Astrocyte of the spinal cord (primary cell): ENCODE data around the gene PLD6.

Experiments used
- DNase-seq: peaks from one replicate; pipeline ENCODE4 v3.0.0; 2011; ENCODE audit warnings: low read depth, low spot score
- H3K4me3 ChIP-seq: 2 replicates; pipeline ENCODE4 v1.5.1; 2011; ENCODE audit warnings: low read depth, mild to moderate bottlenecking, low read length, moderate library complexity
- CTCF ChIP-seq: IDR thresholded peaks from 2 replicates; pipeline ENCODE4 v1.5.1; 2012; ENCODE audit warnings: low read depth, mild to moderate bottlenecking, low read length, inconsistent platforms
- in situ Hi-C: cut with HindIII; loops from 2 replicates; pipeline ENCODE4 v1.10.0; 2017; ENCODE audit warnings: low sequenced_read_pairs

Gene PLD6

GRCh38 chr17:17167986-17168385, 38.1 kb downstream of the PLD6 start:
- TF ChIP-seq CTCF = no peak
- no peak overlapping the region for H3K4me3 ChIP-seq
- in situ Hi-C loops = no loop called here
- no peak for DNase-seq

GRCh38 chr17:17167356-17167755, 38.8 kb downstream of the PLD6 start:
- H3K4me3 ChIP-seq = no peak overlapping the region
- no peak for DNase-seq
- in situ Hi-C loops = no loop called here
- TF ChIP-seq CTCF = no peak

DNA sequence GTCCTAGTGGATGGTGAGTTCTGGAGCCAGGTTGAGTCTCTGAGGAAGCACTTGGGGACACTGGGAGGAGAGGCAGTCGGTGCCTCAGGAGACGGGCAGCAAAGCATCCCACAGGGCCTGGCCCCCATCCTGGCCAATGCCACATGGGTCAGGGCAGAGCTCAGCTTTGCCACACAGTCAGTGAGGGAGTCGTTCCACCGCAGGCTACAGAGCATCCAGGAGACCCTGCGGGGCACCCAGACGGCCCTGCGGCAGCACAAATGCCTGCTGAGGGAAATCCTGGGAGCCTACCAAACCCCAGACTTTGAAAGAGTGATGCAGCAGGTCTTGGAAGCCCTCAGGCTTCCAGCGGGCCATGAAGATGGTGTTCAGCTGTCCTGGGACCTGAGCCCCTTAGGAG, 39.7 kb downstream of the PLD6 start:
- TF ChIP-seq CTCF = no peak
- no peak overlapping the region for H3K4me3 ChIP-seq
- in situ Hi-C loops = no loop called here
- DNase-seq = no peak

DNA sequence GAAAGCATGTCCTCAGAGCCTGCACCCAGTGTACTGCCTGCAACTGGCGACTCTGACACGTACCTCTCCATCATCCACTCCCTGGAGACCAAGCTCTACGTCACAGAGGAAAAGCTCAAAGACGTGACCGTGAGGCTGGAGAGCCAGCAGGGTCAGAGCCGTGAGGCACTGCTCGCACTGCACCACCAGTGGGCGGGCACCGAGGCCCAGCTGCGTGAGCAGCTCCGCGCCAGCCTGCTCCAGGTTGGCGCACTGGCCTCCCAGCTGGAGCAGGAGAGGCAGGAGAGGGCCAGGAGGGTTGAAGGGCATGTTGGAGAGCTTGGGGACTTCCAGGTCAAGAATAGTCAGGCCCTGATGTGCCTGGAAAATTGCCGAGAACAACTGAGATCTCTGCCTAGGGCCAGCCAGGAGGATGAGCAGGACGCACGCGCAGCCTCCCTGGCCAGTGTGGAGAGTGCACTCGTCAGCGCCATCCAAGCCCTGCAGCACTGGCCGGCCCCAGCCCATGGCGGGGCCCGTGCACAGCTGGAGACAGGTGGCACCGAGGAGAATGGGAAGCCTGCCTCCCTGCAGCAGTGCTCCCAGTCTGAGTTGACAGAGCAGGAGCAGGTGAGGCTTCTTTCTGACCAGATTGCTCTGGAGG, 40.3 kb downstream of the PLD6 start:
- DNase-seq = no peak
- H3K4me3 ChIP-seq = no peak overlapping the region
- in situ Hi-C loops = no loop called here
- TF ChIP-seq CTCF = no peak

DNA sequence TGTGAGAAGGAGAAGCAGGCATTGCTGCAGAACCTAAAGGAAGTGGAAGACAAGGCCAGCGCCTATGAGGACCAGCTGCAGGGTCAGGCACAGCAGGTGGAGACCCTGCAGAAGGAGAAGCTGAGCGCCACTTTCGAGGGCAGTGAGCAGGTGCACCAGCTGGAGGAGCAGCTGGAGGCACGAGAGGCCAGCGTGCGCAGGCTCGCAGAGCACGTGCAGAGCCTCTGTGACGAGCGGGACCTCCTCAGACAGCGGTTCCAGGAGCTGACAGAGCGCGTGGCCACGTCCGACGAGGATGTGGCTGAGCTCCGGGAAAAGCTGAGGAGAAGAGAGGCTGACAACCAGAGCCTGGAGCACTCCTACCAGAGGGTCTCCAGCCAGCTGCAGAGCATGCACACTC, 41.5 kb downstream of the PLD6 start:
- in situ Hi-C loops = no loop called here
- DNase-seq = no peak
- no peak for TF ChIP-seq CTCF

DNA sequence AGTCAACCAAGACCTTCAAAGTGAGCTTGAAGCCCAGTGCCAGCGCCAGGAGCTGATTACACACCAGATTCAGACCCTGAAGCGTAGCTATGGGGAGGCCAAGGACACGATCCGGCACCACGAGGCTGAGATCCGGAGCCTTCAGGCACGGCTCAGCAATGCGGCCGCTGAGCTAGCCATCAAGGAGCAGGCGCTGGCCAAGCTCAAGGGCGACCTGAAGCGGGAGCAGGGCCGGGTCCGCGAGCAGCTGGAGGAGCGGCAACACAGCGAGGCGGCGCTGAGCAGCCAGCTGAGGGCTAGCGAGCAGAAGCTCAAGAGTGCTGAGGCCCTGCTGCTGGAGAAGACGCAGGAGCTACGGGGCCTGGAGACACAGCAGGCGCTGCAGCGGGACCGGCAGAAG, 42.0 kb downstream of the PLD6 start:
- no peak overlapping the region for H3K4me3 ChIP-seq
- in situ Hi-C loops = no loop called here
- DNase-seq = no peak
- no peak for TF ChIP-seq CTCF

More for the DNA sequence above, 41.5 kb downstream of the PLD6 start:
- no peak overlapping the region for H3K4me3 ChIP-seq

DNA sequence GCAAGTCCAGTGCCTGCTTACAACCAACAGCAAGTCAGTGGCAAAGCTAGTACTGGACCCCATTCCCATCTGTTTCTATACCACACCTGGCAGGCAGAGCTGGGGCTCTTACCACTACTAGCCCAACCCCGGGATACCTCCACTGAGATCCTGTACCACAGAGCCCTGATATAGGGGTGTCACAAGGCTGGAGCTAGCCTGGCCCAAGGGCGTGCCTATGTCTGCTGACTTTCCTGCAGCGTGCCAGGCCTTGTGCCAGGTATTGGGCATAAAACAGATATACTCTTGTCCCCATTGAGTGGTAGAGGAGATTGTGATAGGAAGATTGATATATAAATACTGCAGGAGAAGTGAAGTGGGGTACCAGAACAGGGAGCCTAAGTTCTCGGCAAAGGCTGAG, 44.4 kb downstream of the PLD6 start:
- DNase-seq = no peak
- no peak overlapping the region for H3K4me3 ChIP-seq
- in situ Hi-C loops = no loop called here
- TF ChIP-seq CTCF = no peak
